Measurements from ENCODE around the gene SERGEF.

Gene SERGEF

GRCh38 chr11:17755891-17756290 is 257.0 kb downstream of the SERGEF start:
- no peak for DNase-seq (ENCODE audit: low read depth)
- in situ Hi-C loops (cut with HindIII; ENCODE audit: low sequenced_read_pairs): no loop called here
- H3K4me3 ChIP-seq (ENCODE audit: low read depth, low read length): no peak overlapping the region
- no peak for TF ChIP-seq CTCF (IDR thresholded peaks at IDR 0.05; ENCODE audit: low read depth, low read length, missing control alignments)

GRCh38 chr11:17753641-17754040 is 259.2 kb downstream of the SERGEF start:
- no peak for DNase-seq (ENCODE audit: low read depth)
- in situ Hi-C loops (cut with HindIII; ENCODE audit: low sequenced_read_pairs): no loop called here
- no peak for TF ChIP-seq CTCF (IDR thresholded peaks at IDR 0.05; ENCODE audit: low read depth, low read length, missing control alignments)
- H3K4me3 ChIP-seq (ENCODE audit: low read depth, low read length): no peak overlapping the region

- in situ Hi-C loops (cut with HindIII; ENCODE audit: low sequenced_read_pairs): no loop called here
These were observed 259.7 kb downstream of the SERGEF start for GRCh38 chr11:17753153-17753552.

GRCh38 chr11:17752144-17752543 is 260.7 kb downstream of the SERGEF start:
- TF ChIP-seq CTCF (IDR thresholded peaks at IDR 0.05; ENCODE audit: low read depth, low read length, missing control alignments): no peak
- DNase-seq (ENCODE audit: low read depth): no peak
- H3K4me3 ChIP-seq (ENCODE audit: low read depth, low read length): no peak overlapping the region
- in situ Hi-C loops (cut with HindIII; ENCODE audit: low sequenced_read_pairs): no loop called here

More at GRCh38 chr11:17753153-17753552, 259.7 kb downstream of the SERGEF start:
- TF ChIP-seq CTCF (IDR thresholded peaks at IDR 0.05; ENCODE audit: low read depth, low read length, missing control alignments): no peak
- no peak overlapping the region for H3K4me3 ChIP-seq (ENCODE audit: low read depth, low read length)
- DNase-seq (ENCODE audit: low read depth): no peak

GRCh38 chr11:17751558-17751957 is 261.3 kb downstream of the SERGEF start:
- H3K4me3 ChIP-seq (ENCODE audit: low read depth, low read length): no peak overlapping the region
- DNase-seq (ENCODE audit: low read depth): no peak
- no peak for TF ChIP-seq CTCF (IDR thresholded peaks at IDR 0.05; ENCODE audit: low read depth, low read length, missing control alignments)
- in situ Hi-C loops (cut with HindIII; ENCODE audit: low sequenced_read_pairs): no loop called here

- no peak for DNase-seq (ENCODE audit: low read depth)
- TF ChIP-seq CTCF (IDR thresholded peaks at IDR 0.05; ENCODE audit: low read depth, low read length, missing control alignments): no peak
- no peak overlapping the region for H3K4me3 ChIP-seq (ENCODE audit: low read depth, low read length)
- in situ Hi-C loops (cut with HindIII; ENCODE audit: low sequenced_read_pairs): no loop called here
These were observed 262.1 kb downstream of the SERGEF start for GRCh38 chr11:17750801-17751165.
